Keratinocyte (primary cell): ENCODE data around the gene CHCHD6. TPM values are rescaled to one million over a fixed set of nuclear protein-coding genes. Genes with fewer than 3 reads are reported as not detected.

Experiments used
- DNase-seq: peaks from one replicate; pipeline ENCODE4 v3.0.0-alpha.2; 2011; ENCODE audit warnings: low read depth, missing footprints, low spot score
- FAIRE-seq: peaks from 2 replicates; lab custom pipeline; 2011; peaks lifted over from hg19 to GRCh38; lab: Jason Lieb, UNC
- H2AFZ ChIP-seq: 2 replicates; pipeline ENCODE4 v1.6.0; 2012; ENCODE audit warnings: low read length, control low read depth, inconsistent platforms; ENCODE audit not compliant: control insufficient read depth
- H3K27ac ChIP-seq: 2 replicates; pipeline ENCODE4 v1.5.1; 2011; ENCODE audit warnings: low read length; ENCODE audit not compliant: control insufficient read depth, insufficient read depth
- H3K27me3 ChIP-seq: 3 replicates; pipeline ENCODE4 v1.6.0; 2011; ENCODE audit warnings: low read length; ENCODE audit not compliant: control insufficient read depth, insufficient read depth; ENCODE audit errors: extremely low read depth
- H3K36me3 ChIP-seq, 2 experiments: 2 replicates in 1 of 2; 3 replicates in 1 of 2; pipeline ENCODE4 v1.5.1; 2011; ENCODE audit warnings: low read length in 2 of 2, mild to moderate bottlenecking in 1 of 2; ENCODE audit not compliant: control insufficient read depth in 2 of 2, insufficient read depth in 2 of 2; ENCODE audit errors: extremely low read depth in 1 of 2
- H3K4me1 ChIP-seq: 3 replicates; pipeline ENCODE4 v1.5.1; 2011; ENCODE audit warnings: low read length; ENCODE audit not compliant: control insufficient read depth, insufficient read depth; ENCODE audit errors: extremely low read depth
- H3K4me2 ChIP-seq: 3 replicates; pipeline ENCODE4 v1.6.0; 2011; ENCODE audit warnings: low read depth, low read length; ENCODE audit not compliant: control insufficient read depth, insufficient read depth; ENCODE audit errors: extremely low read depth
- H3K4me3 ChIP-seq, 3 experiments: fragments of 200-600 bp in 1 of 3; sonication (generic) in 1 of 3; 2 replicates in 2 of 3; 3 replicates in 1 of 3; pipeline ENCODE4 v1.5.1; 2011 to 2016; ENCODE audit warnings: low read length in 3 of 3, mild to moderate bottlenecking in 3 of 3, control low read depth in 2 of 3, inconsistent platforms in 1 of 3, low read depth in 1 of 3, mixed read lengths in 1 of 3, mixed run types in 1 of 3, moderate library complexity in 1 of 3; ENCODE audit not compliant: control insufficient read depth in 2 of 3, insufficient read depth in 2 of 3; ENCODE audit errors: extremely low read depth in 1 of 3
- H3K79me2 ChIP-seq: 2 replicates; pipeline ENCODE4 v1.6.0; 2012; ENCODE audit warnings: low read length; ENCODE audit not compliant: control insufficient read depth, insufficient read depth
- H3K9ac ChIP-seq: 3 replicates; pipeline ENCODE4 v1.6.0; 2011; ENCODE audit warnings: low read length; ENCODE audit not compliant: control insufficient read depth, insufficient read depth; ENCODE audit errors: extremely low read depth
- H3K9me1 ChIP-seq: 3 replicates; pipeline ENCODE4 v1.6.0; 2011; ENCODE audit warnings: low read length; ENCODE audit not compliant: control insufficient read depth, insufficient read depth; ENCODE audit errors: extremely low read depth
- H3K9me3 ChIP-seq: 2 replicates; pipeline ENCODE4 v1.5.1; 2012; ENCODE audit warnings: low read depth, low read length; ENCODE audit not compliant: control insufficient read depth
- H4K20me1 ChIP-seq: 3 replicates; pipeline ENCODE4 v1.6.0; 2011; ENCODE audit warnings: low read length; ENCODE audit not compliant: control insufficient read depth, insufficient read depth; ENCODE audit errors: extremely low read depth
- CTCF ChIP-seq, 3 experiments: IDR thresholded peaks in 1 of 3; conservative IDR thresholded peaks in 1 of 3; optimal IDR thresholded peaks in 1 of 3; 2 replicates in 2 of 3; 3 replicates in 1 of 3; pipeline versions ENCODE3 to v1.5.1; 2011; ENCODE audit warnings: low read length in 3 of 3, mild to moderate bottlenecking in 3 of 3, moderate library complexity in 2 of 3, control low read depth in 1 of 3, inconsistent platforms in 1 of 3; ENCODE audit not compliant: insufficient read depth in 2 of 3; ENCODE audit errors: extremely low read depth in 1 of 3
- EZH2 ChIP-seq: IDR thresholded peaks from one replicate; pipeline ENCODE4 v1.6.1; 2012; ENCODE audit warnings: inconsistent platforms, mild to moderate bottlenecking, low read length, moderate library complexity
- dilution Hi-C: fragments of 300-500 bp; cut with MboI; formaldehyde crosslinking; loops from one replicate; pipeline ENCODE4 v1.7.0; 2020; ENCODE audit warnings: low sequenced_read_pairs; ENCODE audit not compliant: extremely low pct_ligation_motif_present
- polyA plus RNA-seq, 5 experiments: library from polyadenylated mRNA; depleted of rRNA in 3 of 5; stranded (reverse) in 3 of 5; stranded (forward) in 1 of 5; unstranded in 1 of 5; fragments of >200 nt; gene quantifications; 1 replicate in 1 of 5; 2 replicates in 3 of 5; 3 replicates in 1 of 5; pipeline versions ENCODE4 v1.2.1 to v1.2.3, GENCODE V29; 2011 to 2012; ENCODE audit warnings: missing spikeins in 2 of 5, low read depth in 1 of 5, low replicate concordance in 1 of 5

CHCHD6 gene
- polyA plus RNA-seq, 1 donor (not counting 4 experiments of a cell fraction or from before 2014, with no cell fraction given): 21.7 TPM

- peaks cover 20% of the 10 kb centered on the region for H3K4me1 ChIP-seq
- TF ChIP-seq CTCF (optimal IDR thresholded peaks at IDR 0.05 in 1 of 3, IDR thresholded peaks at IDR 0.05 in 1 of 3, conservative IDR thresholded peaks at IDR 0.05 in 1 of 3; ENCODE audit: extremely low read depth in 1 of 3, insufficient read depth in 2 of 3, low read length in 3 of 3) (no peak), EZH2 (no peak)
- H3K79me2 ChIP-seq: no peaks in the 10 kb centered on the region
- peaks cover 2% of the 10 kb centered on the region for H3K9me1 ChIP-seq
- no peaks in the 10 kb centered on the region for H3K36me3 ChIP-seq
- H3K4me3 ChIP-seq: no peak overlapping the region
- H3K9me3 ChIP-seq: no peaks in the 10 kb centered on the region
- no peaks in the 10 kb centered on the region for H4K20me1 ChIP-seq
- dilution Hi-C loops: no loop called here
- no peak for FAIRE-seq
- H3K9ac ChIP-seq: no peak overlapping the region
- H3K4me2 ChIP-seq: peak overlapping the region; percentile 3
- no peak overlapping the region for H2AFZ ChIP-seq
- no peak overlapping the region for H3K27ac ChIP-seq
- DNase-seq: no peak
- H3K27me3 ChIP-seq: no peaks in the 10 kb centered on the region
Observed at GRCh38 chr3:126896067-126896441, 192.0 kb downstream of the CHCHD6 start.

GRCh38 chr3:126896968-126897367 lies 192.9 kb downstream of the CHCHD6 start:
- Histone ChIP-seq H3K9me1 (peaks cover 2% of the 10 kb centered on the region), H3K9me3 (no peaks in the 10 kb centered on the region), H3K36me3 (no peaks in the 10 kb centered on the region), H3K27me3 (no peaks in the 10 kb centered on the region), H3K4me2 (no peak overlapping the region), H3K4me3 (no peak overlapping the region), H2AFZ (no peak overlapping the region), H3K27ac (no peak overlapping the region), H3K79me2 (no peaks in the 10 kb centered on the region), H3K4me1 (peaks cover 20% of the 10 kb centered on the region), H3K9ac (no peak overlapping the region), H4K20me1 (no peaks in the 10 kb centered on the region)
- DNase-seq (no peak), FAIRE-seq (no peak)
- dilution Hi-C loops: no loop called here
- TF ChIP-seq CTCF (optimal IDR thresholded peaks at IDR 0.05 in 1 of 3, IDR thresholded peaks at IDR 0.05 in 1 of 3, conservative IDR thresholded peaks at IDR 0.05 in 1 of 3; ENCODE audit: extremely low read depth in 1 of 3, insufficient read depth in 2 of 3, low read length in 3 of 3) (no peak), EZH2 (no peak)
